SU-DHL-6 (cell line): ENCODE results near the gene PSMA5.

Experiments
- H2AFZ ChIP-seq: fragments of 200-600 bp; sonication (generic); 2 replicates; pipeline ENCODE4 v1.6.1; 2014; ENCODE audit warnings: low read depth, mild to moderate bottlenecking, moderate library complexity, mixed read lengths, antibody characterized with exemption, low read length; ENCODE audit not compliant: severe bottlenecking
- H3F3A ChIP-seq: fragments of 200-600 bp; shearing (Covaris generic); 2 replicates; pipeline ENCODE4 v1.6.0; 2016; ENCODE audit warnings: antibody characterized with exemption, mild to moderate bottlenecking; ENCODE audit not compliant: insufficient read depth
- H3K27ac ChIP-seq: fragments of 200-600 bp; sonication (generic); 2 replicates; pipeline ENCODE4 v1.5.1; 2016; ENCODE audit warnings: low read depth, mild to moderate bottlenecking, low read length, moderate library complexity, mixed read lengths
- H3K27me3 ChIP-seq: fragments of 200-600 bp; sonication (generic), shearing (Covaris generic); 2 replicates; pipeline ENCODE4 v1.6.0; 2014; ENCODE audit warnings: mild to moderate bottlenecking, low read length
- H3K36me3 ChIP-seq: fragments of 200-600 bp; sonication (generic); 2 replicates; pipeline ENCODE4 v1.6.1; 2014; ENCODE audit warnings: mild to moderate bottlenecking, low read length, mixed read lengths
- H3K4me2 ChIP-seq: fragments of 300-600, 200-600 bp; shearing (Covaris generic), sonication (generic); 2 replicates; pipeline ENCODE4 v1.6.0; 2014; ENCODE audit warnings: low read length, low read depth, mild to moderate bottlenecking; ENCODE audit not compliant: poor library complexity, severe bottlenecking
- H3K4me3 ChIP-seq: fragments of 200-600 bp; sonication (generic); 2 replicates; pipeline ENCODE4 v1.5.1; 2014; ENCODE audit warnings: antibody characterized with exemption, low read length, mild to moderate bottlenecking, mixed read lengths; ENCODE audit not compliant: insufficient read depth, poor library complexity, severe bottlenecking
- H3K79me2 ChIP-seq: fragments of 200-600 bp; sonication (generic); 2 replicates; pipeline ENCODE4 v1.6.1; 2014; ENCODE audit warnings: mild to moderate bottlenecking, low read length, moderate library complexity; ENCODE audit not compliant: insufficient read depth
- H3K9ac ChIP-seq: fragments of 200-600 bp; sonication (generic); 2 replicates; pipeline ENCODE4 v1.7.0; 2014; ENCODE audit warnings: mild to moderate bottlenecking, low read length
- H3K9me2 ChIP-seq: fragments of 200-600 bp; sonication (generic); replicated peaks from 2 replicates; pipeline ENCODE4 v1.6.1; 2014; ENCODE audit warnings: low read length; ENCODE audit not compliant: insufficient read depth
- H3K9me3 ChIP-seq: fragments of 200-600 bp; sonication (generic); 2 replicates; pipeline ENCODE4 v1.6.1; 2014; ENCODE audit warnings: low read length, mixed read lengths; ENCODE audit not compliant: insufficient read depth
- H4K20me1 ChIP-seq: fragments of 200-600 bp; sonication (generic); 2 replicates; pipeline ENCODE4 v1.6.1; 2014; ENCODE audit warnings: low read depth, mild to moderate bottlenecking, antibody characterized with exemption, low read length, moderate library complexity, mixed read lengths
- CTCF ChIP-seq: fragments of 200-600 bp; sonication (generic); IDR thresholded peaks from one replicate; pipeline ENCODE4 v1.5.1; 2017; ENCODE audit warnings: antibody characterized with exemption, mild to moderate bottlenecking, low read length, moderate library complexity; ENCODE audit not compliant: insufficient read depth, poor library complexity, severe bottlenecking
- EZH2phosphoT487 ChIP-seq: fragments of 200-600 bp; sonication (generic), shearing (Covaris generic); conservative IDR thresholded peaks from 2 replicates; pipeline ENCODE4 v1.6.1; 2018; ENCODE audit warnings: mild to moderate bottlenecking, antibody characterized with exemption, low read length, moderate library complexity, mixed read lengths

The PSMA5 gene

DNA sequence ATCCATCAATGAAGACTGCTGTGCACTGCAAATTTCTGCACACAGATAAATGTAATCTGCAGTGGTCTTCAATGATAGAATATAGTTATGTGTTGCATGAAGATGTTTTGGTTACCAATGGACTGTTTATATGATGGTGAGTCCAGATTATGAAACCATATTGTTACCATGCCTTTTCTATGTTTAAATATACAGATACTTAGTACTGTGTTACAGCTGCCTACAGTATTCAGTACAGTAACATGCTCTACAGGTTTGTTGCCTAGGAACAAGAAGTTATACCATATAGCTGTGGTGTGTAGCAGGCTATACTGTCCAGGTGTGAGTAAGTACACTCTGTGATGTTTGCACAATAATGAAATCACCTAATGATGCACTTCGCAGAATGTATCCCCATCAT, 69.3 kb downstream of the PSMA5 start:
- Histone ChIP-seq H3F3A (no peaks in the 10 kb centered on the region), H3K9me2 (no peaks in the 10 kb centered on the region), H3K36me3 (no peaks in the 10 kb centered on the region), H3K9me3 (no peaks in the 10 kb centered on the region), H3K27me3 (no peaks in the 10 kb centered on the region), H3K79me2 (no peaks in the 10 kb centered on the region), H3K4me3 (no peak overlapping the region), H3K9ac (no peak overlapping the region), H3K27ac (no peak overlapping the region), H2AFZ (no peak overlapping the region), H3K4me2 (no peak overlapping the region), H4K20me1 (no peaks in the 10 kb centered on the region)
- TF ChIP-seq EZH2phosphoT487, result no peak
- TF ChIP-seq CTCF, result no peak

DNA sequence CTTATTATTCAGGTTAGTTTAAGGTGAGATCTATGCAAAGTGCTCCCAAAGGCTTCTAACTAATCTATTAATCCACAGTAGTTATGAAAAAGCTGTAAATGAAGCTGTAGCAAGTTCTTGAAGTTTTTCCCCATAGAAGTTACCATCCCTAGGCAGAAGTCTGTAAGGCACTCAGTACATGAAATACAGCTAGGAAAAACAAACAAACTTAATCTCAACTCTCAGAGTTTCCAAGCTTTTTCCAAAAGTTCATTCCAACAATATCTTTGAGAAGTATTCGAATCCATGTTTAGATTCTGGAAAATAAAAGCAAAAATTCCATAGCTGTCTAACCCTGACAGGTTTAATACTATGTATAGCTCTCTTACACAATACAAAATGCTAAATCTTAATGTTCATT, 69.7 kb downstream of the PSMA5 start:
- no peak for TF ChIP-seq EZH2phosphoT487
- TF ChIP-seq CTCF, result no peak
- Histone ChIP-seq H3K9ac (no peak overlapping the region), H3K36me3 (no peaks in the 10 kb centered on the region)

GRCh38 chr1:109354929-109355328, 71.3 kb downstream of the PSMA5 start:
- Histone ChIP-seq H3K79me2 (no peaks in the 10 kb centered on the region), H3K27me3 (no peaks in the 10 kb centered on the region), H3K4me2 (no peak overlapping the region), H3K4me3 (no peak overlapping the region), H3K9me2 (no peaks in the 10 kb centered on the region), H3K9ac (no peak overlapping the region), H3K9me3 (no peaks in the 10 kb centered on the region), H4K20me1 (no peaks in the 10 kb centered on the region), H3K36me3 (no peaks in the 10 kb centered on the region), H3F3A (no peaks in the 10 kb centered on the region), H3K27ac (no peak overlapping the region), H2AFZ (no peak overlapping the region)
- no peak for TF ChIP-seq EZH2phosphoT487
- TF ChIP-seq CTCF, result no peak

More for the DNA sequence above, 69.7 kb downstream of the PSMA5 start:
- Histone ChIP-seq H3K27me3 (no peaks in the 10 kb centered on the region), H4K20me1 (no peaks in the 10 kb centered on the region), H3F3A (no peaks in the 10 kb centered on the region), H3K4me3 (no peak overlapping the region), H3K9me3 (no peaks in the 10 kb centered on the region), H3K4me2 (no peak overlapping the region), H3K27ac (no peak overlapping the region), H3K79me2 (no peaks in the 10 kb centered on the region), H2AFZ (no peak overlapping the region), H3K9me2 (no peaks in the 10 kb centered on the region)
